HuH-7.5 (cell line): ENCODE results near the gene SIGLEC7.
"Not testable (repeated sequence)": the region's sequence is repeated elsewhere in the genome, so short reads cannot be mapped to it uniquely, and the experiment has no call there.

Experiments used
- DNase-seq: peaks from one replicate; pipeline ENCODE4 v3.0.0; 2011; ENCODE audit warnings: low spot score

Gene SIGLEC7

DNA sequence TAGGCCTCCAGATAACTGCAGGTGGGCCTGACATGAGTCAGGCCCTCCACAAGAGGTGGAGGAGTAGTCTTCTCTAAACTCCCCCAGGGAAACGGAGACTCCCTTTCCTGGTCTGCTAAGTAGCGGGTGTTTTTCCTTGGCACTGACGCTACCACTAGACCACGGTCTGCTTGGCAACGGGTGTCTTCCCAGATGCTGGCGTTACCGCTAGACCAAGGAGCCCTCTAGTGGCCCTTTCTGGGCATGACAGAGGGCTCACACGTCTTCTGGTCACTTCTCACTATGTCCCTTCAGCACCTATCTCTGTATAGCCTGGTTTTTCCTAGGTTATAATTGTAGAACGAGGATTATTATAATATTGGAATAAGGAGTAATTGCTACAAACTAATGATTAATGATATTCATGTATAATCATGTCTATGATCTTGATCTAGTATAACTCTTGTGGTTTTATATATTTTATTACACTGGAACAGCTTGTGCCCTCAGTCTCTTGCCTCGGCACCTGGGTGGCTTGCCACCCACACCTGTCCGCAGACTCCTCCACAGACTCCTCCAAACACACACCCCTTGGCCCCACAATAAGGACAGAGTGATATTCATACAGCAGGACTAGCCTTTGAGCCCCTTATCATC, 27.3 kb downstream of the SIGLEC7 start:
- DNase-seq = not testable (repeated sequence)

- no peak for DNase-seq
Measured at GRCh38 chr19:51172223-51172622, 30.1 kb downstream of the SIGLEC7 start.

GRCh38 chr19:51173681-51174080, 31.6 kb downstream of the SIGLEC7 start:
- DNase-seq = no peak

DNA sequence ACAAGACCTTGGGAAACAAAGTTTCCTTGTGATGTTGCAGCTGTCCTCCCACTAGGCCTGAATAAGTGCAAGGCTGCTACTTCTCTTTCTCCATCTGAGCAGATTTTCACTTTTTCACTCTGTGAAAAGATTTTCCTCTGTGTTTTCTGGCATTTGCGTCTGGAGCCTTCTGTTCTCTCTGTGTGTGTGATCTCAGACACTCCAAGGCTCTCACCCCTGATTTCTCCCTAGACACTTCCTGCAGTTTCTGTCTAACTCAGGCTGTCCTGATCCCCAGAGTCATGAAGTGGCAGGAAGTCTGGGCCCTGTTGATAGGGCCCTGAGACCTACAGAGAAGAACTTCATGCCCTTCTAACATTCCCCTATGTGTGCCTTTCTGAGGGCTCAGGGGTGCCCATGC, 37.2 kb downstream of the SIGLEC7 start:
- DNase-seq = no peak

GRCh38 chr19:51181377-51181912, 39.3 kb downstream of the SIGLEC7 start:
- DNase-seq = no peak

DNA sequence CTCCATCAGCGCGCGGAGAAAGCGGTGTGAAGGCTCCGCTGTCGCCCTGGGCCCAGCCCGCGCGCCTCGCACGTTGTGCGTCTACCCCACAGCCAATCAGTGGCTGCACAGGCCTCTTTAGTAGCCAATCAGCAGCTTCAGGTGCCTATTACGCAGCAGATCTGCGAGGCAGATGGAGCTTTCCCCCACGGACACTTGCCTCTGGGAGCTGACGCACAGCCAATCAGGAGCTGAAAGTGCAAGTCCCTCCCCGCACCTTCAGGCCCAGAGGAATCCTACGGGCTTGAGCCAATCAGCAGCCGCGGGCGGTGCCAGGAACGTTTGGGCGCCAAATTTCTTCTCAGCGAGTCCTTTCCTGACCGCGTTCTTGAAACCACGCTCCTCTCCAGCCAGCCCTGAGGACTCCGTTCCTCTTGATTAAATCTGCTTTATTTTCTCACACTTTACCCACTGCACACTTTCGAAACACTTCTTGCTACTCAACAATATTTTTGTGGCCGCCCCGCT, 39.9 kb downstream of the SIGLEC7 start:
- DNase-seq = no peak

DNA sequence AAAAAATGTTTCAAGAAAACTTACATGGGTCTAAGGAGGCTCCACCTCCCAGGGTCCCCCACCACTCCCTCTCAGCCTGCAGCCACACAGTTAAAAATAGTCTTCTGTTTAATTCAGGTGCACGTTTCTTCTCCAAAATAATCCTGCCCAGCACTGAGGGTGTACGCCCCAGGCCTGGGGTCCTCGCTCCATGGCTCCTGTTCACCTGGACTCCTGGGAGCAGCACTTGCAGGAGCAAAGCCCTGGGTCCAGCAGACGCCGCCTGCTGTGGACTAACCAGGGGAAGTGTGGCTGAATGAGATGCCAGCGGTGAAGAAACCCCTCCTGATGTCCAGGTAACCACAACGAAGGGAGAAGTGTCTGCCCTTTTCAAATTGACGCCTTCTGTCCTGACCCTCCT, 41.5 kb downstream of the SIGLEC7 start:
- DNase-seq = no peak

DNA sequence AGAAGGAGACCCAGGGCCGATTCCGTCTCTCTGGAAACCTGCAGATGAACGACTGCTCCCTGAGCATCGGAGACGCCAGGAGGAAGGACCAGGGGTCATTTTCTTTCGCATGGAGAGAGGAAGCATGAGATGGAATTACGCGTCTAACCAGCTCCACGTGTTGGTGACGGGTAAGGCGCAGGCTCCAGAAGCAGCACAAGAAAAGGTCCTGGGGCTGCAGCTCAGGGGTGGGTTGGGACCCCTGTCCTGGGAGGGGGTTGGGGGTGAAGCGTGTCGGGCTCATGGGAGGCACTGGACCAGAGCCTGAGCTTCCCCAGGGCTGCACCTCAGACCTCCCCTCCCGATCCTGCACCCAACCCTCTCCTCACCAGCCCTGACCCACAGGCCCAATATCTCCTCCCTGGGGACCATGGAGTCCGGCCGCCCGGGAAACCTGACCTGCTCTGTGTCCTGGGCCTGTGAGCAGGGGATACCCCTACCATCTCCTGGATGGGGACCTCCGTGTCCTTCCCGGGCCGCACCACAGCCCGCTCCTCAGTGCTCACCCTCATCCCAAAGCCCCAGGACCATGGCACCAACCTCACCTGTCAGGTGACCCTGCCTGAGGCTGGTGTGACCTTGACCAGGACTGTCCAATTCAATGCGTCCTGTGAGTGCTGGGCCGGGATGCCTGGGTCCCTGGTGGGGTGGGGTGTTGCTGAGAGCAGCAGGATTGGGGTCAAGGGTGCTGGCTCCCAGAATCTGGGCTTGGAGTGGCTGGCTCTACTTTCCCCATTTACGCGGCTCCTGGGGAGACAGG, 43.2 kb downstream of the SIGLEC7 start:
- no peak for DNase-seq

DNA sequence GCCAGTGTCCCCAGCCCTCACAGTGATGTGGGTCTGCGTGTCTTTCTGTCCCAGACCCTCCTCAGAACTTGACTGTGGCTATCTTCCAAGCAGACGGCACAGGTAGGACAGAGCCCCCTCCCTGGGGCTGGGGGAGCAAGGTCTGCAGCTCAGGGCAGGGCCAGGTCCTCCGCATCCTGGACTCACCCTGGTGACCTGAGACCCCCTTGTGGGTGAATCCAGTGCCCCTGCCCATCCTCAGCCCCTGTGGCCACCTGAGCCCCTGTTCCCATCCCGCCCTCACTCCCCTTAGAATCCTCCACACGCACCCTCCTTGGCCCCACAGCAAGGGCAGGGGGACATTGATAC, 43.7 kb downstream of the SIGLEC7 start:
- DNase-seq = no peak

GRCh38 chr19:51186323-51186722, 44.2 kb downstream of the SIGLEC7 start:
- no peak for DNase-seq

DNA sequence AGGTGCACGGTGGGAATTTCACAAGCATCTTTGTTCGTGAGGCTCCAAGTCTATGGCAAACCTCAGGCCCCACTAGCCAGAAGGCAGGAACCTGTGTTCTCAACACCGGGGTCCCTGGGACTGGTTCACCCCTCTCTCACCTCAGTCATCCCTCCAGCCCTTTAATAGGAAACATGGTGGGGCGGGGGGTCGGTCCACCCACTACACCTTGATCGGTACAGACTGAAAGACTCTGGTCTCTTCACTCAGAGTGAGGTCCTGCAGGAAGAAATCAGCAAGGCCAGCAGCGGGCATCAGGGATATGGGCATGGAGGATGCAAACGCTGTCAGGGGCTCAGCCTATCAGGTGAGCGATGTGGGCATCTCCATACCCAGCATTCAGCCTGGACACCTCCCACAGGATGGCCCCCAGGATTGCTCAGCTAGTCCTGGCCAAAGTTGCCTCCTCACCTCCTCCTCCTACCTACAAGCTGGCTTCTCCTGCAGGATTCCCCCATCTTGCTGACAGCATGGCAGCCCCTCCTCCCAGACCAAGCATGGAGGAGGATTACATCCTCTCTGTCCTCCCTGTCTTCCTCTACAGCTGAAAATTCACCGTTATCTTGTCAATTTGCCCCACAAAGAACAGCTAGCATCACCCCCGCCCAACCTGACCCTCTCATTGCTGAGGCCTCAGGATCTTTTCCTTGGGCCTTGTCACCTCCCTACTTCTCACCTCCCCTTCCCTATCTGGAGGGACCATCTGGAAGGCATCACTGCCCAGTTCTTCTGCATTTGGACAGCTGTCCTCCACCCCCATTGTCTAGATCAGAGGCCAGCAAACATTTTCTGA, 45.5 kb downstream of the SIGLEC7 start:
- no peak for DNase-seq

GRCh38 chr19:51188227-51188559, 46.1 kb downstream of the SIGLEC7 start:
- no peak for DNase-seq

GRCh38 chr19:51192689-51193088, 50.6 kb downstream of the SIGLEC7 start:
- no peak for DNase-seq

DNA sequence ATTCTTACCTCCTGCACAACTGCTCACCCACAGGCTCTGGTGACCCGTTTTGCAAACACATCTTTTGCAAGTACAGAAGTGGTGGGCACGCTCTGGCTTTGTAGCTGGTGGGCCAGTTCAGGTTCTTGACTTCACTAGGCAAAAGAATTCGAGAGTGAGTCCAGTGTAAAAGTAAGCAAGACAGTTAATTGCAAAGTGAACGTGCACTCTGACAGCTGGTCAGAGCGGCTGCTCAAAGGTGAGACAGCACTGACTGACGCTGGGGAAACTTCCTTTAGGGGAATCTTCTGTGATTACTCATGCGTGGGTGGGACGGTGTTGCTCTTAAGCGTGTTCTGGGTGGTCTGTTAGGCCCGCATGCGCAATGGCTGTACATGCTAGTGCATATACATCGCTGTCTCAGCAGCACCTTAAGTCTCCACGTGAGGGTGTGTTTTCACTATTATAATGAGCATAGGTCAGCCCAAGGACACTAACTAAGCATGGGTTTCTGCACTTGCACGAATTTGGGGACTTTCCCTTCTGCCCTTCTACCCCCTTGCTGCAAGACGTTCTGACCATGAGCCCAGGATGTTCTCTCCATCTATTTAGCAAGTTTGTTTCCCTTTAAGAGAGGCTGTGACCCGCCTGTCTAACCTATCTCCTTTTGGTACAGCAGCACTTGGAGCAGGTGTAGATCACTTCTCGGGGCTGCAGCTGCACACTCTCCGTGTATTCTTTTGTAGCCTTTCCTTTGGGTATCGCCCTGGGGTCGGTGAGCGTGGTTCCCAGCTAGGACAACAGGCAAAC, 52.6 kb downstream of the SIGLEC7 start:
- DNase-seq = no peak

DNA sequence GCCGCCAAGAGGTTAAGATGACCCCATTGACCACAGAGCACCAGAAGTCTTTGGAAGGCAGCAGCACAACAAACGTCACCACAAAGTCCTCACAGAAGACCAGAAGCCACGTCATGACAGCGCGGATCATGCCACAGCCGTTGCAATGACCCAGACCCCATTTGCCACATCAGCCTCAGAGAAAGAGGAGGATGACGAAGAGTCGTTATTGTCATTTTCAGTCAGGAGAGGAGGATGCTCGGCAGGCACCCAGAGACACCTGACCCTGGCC, 53.1 kb downstream of the SIGLEC7 start:
- no peak for DNase-seq

DNA sequence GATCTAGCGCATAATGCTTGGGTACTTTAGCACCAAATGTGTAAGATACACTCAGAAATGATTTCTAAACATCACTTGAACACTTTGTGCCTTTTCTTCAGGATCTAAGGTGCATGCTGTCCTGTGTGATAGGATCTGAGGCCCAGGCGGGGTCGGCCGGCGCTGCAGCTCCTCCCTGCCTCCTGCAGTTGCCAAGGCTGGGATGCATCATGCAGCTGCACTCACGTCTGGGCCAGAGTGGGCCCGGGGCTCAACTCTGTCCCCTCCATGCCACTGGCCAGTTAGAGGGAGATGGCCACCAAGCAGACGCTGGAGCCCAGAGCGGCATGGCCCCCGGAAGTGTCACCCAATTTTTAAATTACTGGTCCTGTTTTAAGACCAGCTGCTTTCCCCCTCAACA, 53.5 kb downstream of the SIGLEC7 start:
- no peak for DNase-seq

DNA sequence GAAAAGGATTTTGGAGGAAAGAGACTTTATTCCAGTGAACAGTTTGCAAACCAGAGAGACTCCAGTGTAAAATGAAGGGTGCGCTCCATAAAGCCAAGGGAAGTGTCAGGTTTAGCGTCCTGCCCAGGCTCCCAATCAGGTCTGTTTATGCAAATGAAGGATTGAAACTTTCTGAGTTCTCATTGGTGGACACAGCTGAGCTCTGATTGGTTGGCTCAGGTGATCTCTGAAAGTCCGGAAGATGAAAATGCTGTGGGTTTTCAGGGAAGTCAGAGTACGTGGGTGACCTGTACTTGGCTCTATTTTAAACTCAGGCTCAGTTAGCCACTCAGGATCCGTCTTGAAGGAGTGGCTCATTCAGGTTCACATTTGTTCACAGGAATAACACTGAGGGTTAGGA, 54.1 kb downstream of the SIGLEC7 start:
- no peak for DNase-seq

GRCh38 chr19:51198641-51199040, 56.5 kb downstream of the SIGLEC7 start:
- no peak for DNase-seq

- DNase-seq = no peak
Measured at GRCh38 chr19:51200071-51200666, 58.1 kb downstream of the SIGLEC7 start.

DNA sequence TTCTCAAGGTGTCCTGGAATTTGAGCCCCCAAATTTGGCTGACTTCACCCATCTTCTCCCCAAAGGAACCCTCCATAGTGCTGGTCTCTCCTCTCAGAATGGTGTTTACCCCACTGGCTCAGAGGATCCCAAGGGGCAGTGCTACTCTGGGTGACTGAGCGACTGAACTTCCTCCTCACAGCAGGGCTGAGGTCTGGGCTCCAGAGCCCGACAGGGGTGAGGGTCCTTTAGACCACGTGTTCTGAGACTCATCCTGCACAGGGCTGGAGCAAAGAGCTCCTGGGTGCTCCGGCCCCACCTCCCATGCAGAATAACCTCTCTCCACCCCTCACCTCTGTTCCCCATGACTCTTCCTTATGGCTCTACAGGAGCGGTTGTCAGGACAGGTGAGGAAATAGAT, 59.6 kb downstream of the SIGLEC7 start:
- DNase-seq = no peak
